T-helper 1 cell (primary cell): ENCODE measurements around the gene CACYBP.

ENCODE experiments used
- DNase-seq, 5 donors: peaks; one replicate each; pipeline ENCODE4 v3.0.0-alpha.2; 2012 to 2020
- total RNA-seq, 4 donors: gene quantifications; one replicate each; lab custom pipeline; 2026; lab: John Stamatoyannopoulos, UW

The CACYBP gene
- 73.3 to 86.8 (median 82.4) reads per million in 4 donors for total RNA-seq

- DNase-seq, result peak in 3 of 5 donors; percentile 37 to 53 (median 38)
These were observed at the start of gene CACYBP for GRCh38 chr1:174999936-175000696. Gene CACYBP (plus strand): TSS chr1:174999947. CDS start chr1:175000181, 234 bp downstream.

GRCh38 chr1:174953285-174954072 lies 46.3 kb upstream of the CACYBP start:
- no peak for DNase-seq

GRCh38 chr1:174954073-174954460 lies 45.7 kb upstream of the CACYBP start:
- DNase-seq, result no peak

GRCh38 chr1:174954671-174955669 lies 44.8 kb upstream of the CACYBP start:
- DNase-seq, result no peak

GRCh38 chr1:174956086-174956485 lies 43.7 kb upstream of the CACYBP start:
- no peak for DNase-seq

GRCh38 chr1:174956976-174957375 lies 42.8 kb upstream of the CACYBP start:
- DNase-seq, result no peak

GRCh38 chr1:174957829-174958228 lies 41.9 kb upstream of the CACYBP start:
- peak in 1 of 5 donors; percentile 13 for DNase-seq

- no peak for DNase-seq
These were observed 41.4 kb upstream of the CACYBP start for GRCh38 chr1:174958396-174958795.

GRCh38 chr1:174960362-174960761 lies 39.4 kb upstream of the CACYBP start:
- no peak for DNase-seq

GRCh38 chr1:174963529-174964125 lies 36.1 kb upstream of the CACYBP start:
- no peak for DNase-seq

- DNase-seq, result peak in 2 of 5 donors; percentile 22 to 88
These were observed 35.3 kb upstream of the CACYBP start for GRCh38 chr1:174964261-174964971.

GRCh38 chr1:174964972-174965361 lies 34.8 kb upstream of the CACYBP start:
- peak in 2 of 5 donors; percentile 18 to 43 for DNase-seq

GRCh38 chr1:174965362-174966007 lies 34.3 kb upstream of the CACYBP start:
- DNase-seq, result peak in 1 of 5 donors; percentile 32

- no peak for DNase-seq
These were observed 33.7 kb upstream of the CACYBP start for GRCh38 chr1:174966008-174966572.

- DNase-seq, result peak in 1 of 5 donors; percentile 62
These were observed 31.7 kb upstream of the CACYBP start for GRCh38 chr1:174967845-174968705.

- DNase-seq, result peak in 3 of 5 donors; percentile 19 to 82 (median 22)
These were observed 30.9 kb upstream of the CACYBP start for GRCh38 chr1:174968750-174969244.

GRCh38 chr1:174969977-174970376 lies 29.8 kb upstream of the CACYBP start:
- DNase-seq, result peak in 1 of 5 donors; percentile 41

GRCh38 chr1:174971466-174971865 lies 28.3 kb upstream of the CACYBP start:
- DNase-seq, result no peak

- DNase-seq, result no peak
These were observed 27.8 kb upstream of the CACYBP start for GRCh38 chr1:174971902-174972301.
